ENCODE results near the gene PPP2R5B. TPM values are rescaled to one million over a fixed set of nuclear protein-coding genes. Genes with fewer than 3 reads are reported as not detected.

PPP2R5B gene
- total RNA-seq, 2 experiments from 2014 or later, result 3.3 to 4.6 TPM

DNA sequence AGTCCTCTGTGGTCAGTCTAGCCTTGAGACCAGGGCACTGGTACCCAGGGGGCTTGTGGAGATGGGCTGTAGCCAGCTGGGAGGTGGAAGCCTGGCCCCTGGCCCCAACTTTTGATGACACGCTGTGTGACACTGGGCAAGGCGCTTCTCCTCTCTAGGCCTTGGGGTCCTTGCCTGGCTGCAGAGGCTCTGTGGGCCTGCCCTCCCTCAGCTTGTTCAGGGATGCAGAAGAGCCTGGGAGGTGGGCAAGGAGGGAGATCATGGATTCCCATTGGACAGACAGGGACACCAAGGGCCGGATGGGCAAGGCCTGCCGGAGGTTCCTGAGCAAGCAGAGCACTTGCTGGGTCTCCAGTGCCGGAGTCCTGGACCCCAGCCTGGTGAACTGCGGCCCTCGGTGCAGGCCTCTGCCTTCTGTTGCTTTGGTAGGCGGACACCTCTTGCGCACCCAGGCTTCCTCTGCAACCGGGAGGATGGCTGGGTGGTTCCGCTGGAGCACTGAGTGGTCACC is 1.3 kb upstream of the PPP2R5B start:
- Mint-ChIP-seq H3K27me3 (ENCODE audit: low read depth) (no peaks in the 10 kb centered on the region), H3K36me3 (ENCODE audit: low read depth) (no peaks in the 10 kb centered on the region), H3K4me3 (no peak overlapping the region), H3K4me1 (ENCODE audit: low read depth) (peaks cover 19% of the 10 kb centered on the region), H3K27ac (no peak overlapping the region), H3K9me3 (no peaks in the 10 kb centered on the region)
- intact Hi-C loops (cut with micrococcal nuclease), result no loop called here
- DNase-seq, result no peak
- CTCF ChIA-PET, result interaction anchor here (0.6 to 1.0 kb wide), 2 partner anchors 28 to 160 kb away, joined by 3 read pairs; no protein-coding TSS in a partner anchor

DNA sequence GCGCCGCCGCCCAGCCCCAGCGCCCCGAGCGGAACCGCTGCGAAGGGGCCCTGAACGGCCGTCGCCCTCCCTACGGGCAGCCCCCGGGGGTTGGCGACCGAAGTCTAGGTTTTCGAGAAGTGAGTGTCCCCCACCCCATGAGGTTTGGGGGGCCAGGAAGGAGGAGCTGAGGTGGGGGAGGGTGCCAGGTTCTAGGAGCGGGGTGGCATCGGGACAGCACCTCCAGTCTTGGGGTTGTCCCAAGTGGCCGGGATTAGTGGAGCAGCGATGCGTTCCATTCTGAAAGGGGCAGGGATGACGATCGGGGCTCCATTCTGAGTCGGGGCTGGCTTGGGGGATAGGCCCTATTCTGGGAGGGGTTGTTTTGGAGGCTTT is 408 bp downstream of the PPP2R5B start:
- Mint-ChIP-seq H3K27ac (no peak overlapping the region), H3K36me3 (ENCODE audit: low read depth) (no peaks in the 10 kb centered on the region), H3K4me3 (peak overlapping the region; percentile 76), H3K4me1 (ENCODE audit: low read depth) (peaks cover 19% of the 10 kb centered on the region), H3K9me3 (no peaks in the 10 kb centered on the region), H3K27me3 (ENCODE audit: low read depth) (no peaks in the 10 kb centered on the region)
- CTCF ChIA-PET, result interaction anchor here (1.6 kb wide), 1 partner anchor 76 kb away, joined by 4 read pairs; no protein-coding TSS in a partner anchor
- intact Hi-C loops (cut with micrococcal nuclease), result loop anchor here (1.0 to 2.0 kb wide), 6 partner anchors 8 to 146 kb away; partner anchors contain the start of genes ATG2A and SF1
- DNase-seq, result peak; percentile 57

DNA sequence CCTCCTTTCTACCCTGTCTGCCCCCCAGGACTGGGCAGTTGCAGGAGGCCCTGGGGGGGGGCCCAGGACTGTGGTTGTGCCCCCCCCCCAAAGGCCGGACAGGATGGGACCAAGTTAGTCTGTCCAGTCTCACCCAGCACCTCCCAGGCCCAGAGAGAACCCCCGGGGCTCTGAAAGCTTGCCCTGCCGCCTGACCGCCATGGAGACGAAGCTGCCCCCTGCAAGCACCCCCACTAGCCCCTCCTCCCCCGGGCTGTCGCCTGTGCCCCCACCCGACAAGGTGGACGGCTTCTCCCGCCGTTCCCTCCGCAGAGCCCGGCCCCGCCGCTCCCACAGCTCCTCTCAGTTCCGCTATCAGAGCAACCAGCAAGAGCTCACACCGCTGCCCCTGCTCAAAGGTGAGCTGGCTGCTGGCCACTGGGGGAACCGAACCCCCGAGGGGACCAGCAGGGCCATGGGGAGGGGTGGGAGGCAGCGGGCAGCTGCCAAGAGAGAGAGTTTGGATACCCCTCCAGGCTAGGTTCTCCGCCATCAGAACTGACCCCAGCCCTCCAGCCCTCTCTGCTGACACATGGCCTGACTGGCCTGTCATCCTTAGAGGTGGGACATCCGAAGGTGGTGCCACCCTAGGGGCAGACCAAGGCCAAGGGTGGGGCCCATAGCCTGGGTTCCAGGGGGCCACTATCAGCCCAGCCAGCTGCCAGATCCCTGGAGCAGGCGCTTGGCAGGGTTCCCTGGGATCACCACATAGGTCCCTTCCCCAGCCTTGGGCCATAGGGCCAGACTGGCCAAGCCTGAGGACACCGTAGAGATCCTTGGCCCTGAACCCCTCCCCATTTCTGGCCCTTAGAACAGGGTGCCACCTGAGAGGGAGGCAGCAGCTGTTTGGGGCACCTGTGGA is 1.3 kb downstream of the PPP2R5B start:
- Mint-ChIP-seq H3K4me1 (ENCODE audit: low read depth) (peaks cover 19% of the 10 kb centered on the region), H3K27ac (no peak overlapping the region), H3K9me3 (no peaks in the 10 kb centered on the region), H3K4me3 (peak overlapping the region; percentile 76), H3K36me3 (ENCODE audit: low read depth) (no peaks in the 10 kb centered on the region), H3K27me3 (ENCODE audit: low read depth) (no peaks in the 10 kb centered on the region)
- CTCF ChIA-PET, result interaction anchor here (0.6 kb wide), 1 partner anchor 1505 kb away, joined by 3 read pairs; no protein-coding TSS in a partner anchor
- intact Hi-C loops (cut with micrococcal nuclease), result loop anchor here (1.0 to 2.0 kb wide), 3 partner anchors 8 to 147 kb away; partner anchors contain the start of genes ATG2A and SF1
- DNase-seq, result no peak

DNA sequence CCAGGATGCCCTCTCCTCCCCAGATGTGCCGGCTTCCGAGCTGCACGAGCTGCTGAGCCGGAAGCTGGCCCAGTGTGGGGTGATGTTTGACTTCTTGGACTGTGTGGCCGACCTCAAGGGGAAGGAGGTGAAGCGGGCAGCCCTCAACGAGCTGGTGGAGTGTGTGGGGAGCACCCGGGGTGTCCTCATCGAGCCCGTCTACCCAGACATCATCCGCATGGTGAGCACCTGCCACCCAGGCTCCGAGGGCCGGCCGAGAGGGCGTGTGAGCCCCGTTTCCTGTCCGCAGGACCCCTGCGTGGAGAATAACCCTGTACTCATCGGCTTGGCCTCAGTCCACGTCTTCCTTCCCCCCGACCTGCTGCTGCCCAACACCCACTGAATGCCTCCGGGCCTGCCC is 2.2 kb downstream of the PPP2R5B start:
- no peak overlapping the region for H3K27ac Mint-ChIP-seq

DNA sequence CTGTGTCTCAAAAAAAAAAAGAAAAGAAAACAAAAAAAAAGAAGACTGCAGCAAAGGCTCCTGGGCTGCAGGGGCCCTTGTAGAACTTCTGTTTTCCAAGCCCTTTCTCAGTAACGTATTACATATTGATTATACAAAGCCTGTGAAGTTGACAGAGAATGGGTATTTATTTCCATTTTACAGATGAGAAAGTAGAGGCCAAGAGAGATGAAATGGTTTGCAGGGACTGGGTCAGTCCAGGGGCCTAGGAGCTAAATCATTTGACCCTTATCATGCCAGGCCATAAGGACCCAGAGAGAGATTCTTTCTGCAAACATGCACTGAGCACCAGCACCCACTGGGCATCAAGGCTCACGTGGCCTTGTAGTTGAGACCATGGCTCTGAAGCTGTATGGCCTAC is 4.5 kb downstream of the PPP2R5B start:
- H3K36me3 Mint-ChIP-seq (ENCODE audit: low read depth), result no peaks in the 10 kb centered on the region
- peaks cover 13% of the 10 kb centered on the region for H3K4me1 Mint-ChIP-seq (ENCODE audit: low read depth)
- no peak for DNase-seq
- CTCF ChIA-PET, result interaction anchor here (1.0 kb wide), 1 partner anchor 154 kb away, joined by 4 read pairs; no protein-coding TSS in a partner anchor
- no peak overlapping the region for H3K27ac Mint-ChIP-seq
- no peak overlapping the region for H3K4me3 Mint-ChIP-seq
- no peaks in the 10 kb centered on the region for H3K27me3 Mint-ChIP-seq (ENCODE audit: low read depth)
- no peaks in the 10 kb centered on the region for H3K9me3 Mint-ChIP-seq
- intact Hi-C loops (cut with micrococcal nuclease), result no loop called here

More for the DNA sequence above, 2.2 kb downstream of the PPP2R5B start:
- H3K36me3 Mint-ChIP-seq (ENCODE audit: low read depth), result no peaks in the 10 kb centered on the region
- DNase-seq, result no peak
- H3K27me3 Mint-ChIP-seq (ENCODE audit: low read depth), result no peaks in the 10 kb centered on the region
- H3K4me1 Mint-ChIP-seq (ENCODE audit: low read depth), result peaks cover 19% of the 10 kb centered on the region
- no peak overlapping the region for H3K4me3 Mint-ChIP-seq
- intact Hi-C loops (cut with micrococcal nuclease), result no loop called here
- H3K9me3 Mint-ChIP-seq, result no peaks in the 10 kb centered on the region
- CTCF ChIA-PET, result interaction anchor here (0.7 kb wide), 1 partner anchor 94 kb away, joined by 3 read pairs; no protein-coding TSS in a partner anchor

DNA sequence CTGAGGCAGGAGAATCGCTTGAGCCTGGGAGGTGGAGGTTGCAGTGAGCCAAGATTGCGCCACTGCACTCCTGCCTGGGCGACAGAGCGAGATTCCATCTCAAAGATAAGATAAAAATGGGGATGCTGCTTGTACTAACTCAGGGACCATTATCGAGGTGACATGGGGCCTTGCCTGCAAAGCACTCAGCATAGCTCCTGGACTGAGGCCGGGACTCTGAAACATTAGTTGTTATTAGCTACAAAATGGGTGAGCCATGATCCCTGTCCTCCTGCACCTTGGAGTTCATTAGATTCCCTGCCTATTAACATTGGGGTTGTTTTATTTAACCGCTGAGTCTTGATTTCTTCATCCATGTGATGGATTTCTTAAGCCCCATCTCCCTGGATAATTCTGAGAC is 5.1 kb downstream of the PPP2R5B start:
- Mint-ChIP-seq H3K4me1 (ENCODE audit: low read depth) (peaks cover 9% of the 10 kb centered on the region), H3K27me3 (ENCODE audit: low read depth) (no peaks in the 10 kb centered on the region), H3K9me3 (no peaks in the 10 kb centered on the region), H3K36me3 (ENCODE audit: low read depth) (no peaks in the 10 kb centered on the region), H3K4me3 (no peak overlapping the region), H3K27ac (no peak overlapping the region)
- no peak for DNase-seq
- CTCF ChIA-PET, result interaction anchor here (1.0 to 1.2 kb wide), 3 partner anchors 17 to 153 kb away, joined by 3 to 4 read pairs (median 4); no protein-coding TSS in a partner anchor
- intact Hi-C loops (cut with micrococcal nuclease), result no loop called here

DNA sequence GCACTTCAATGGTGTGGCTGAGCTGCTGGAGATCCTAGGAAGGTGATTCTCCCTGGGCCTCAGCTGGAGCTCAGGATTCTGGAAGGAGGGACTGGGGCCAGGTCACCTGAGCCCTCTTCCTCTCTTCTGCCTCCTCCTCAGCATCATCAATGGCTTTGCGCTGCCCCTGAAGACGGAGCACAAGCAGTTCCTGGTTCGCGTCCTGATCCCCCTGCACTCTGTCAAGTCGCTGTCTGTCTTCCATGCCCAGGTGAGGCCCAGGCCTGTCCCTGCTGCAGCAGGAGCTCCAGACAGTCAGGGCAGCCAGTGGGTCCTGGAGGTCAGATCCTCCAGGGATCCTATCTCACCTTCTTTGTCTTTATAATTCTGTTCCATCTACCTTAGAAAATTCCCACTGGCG is 5.9 kb downstream of the PPP2R5B start:
- Mint-ChIP-seq H3K4me3 (no peak overlapping the region), H3K27ac (no peak overlapping the region), H3K36me3 (ENCODE audit: low read depth) (no peaks in the 10 kb centered on the region), H3K9me3 (no peaks in the 10 kb centered on the region), H3K4me1 (ENCODE audit: low read depth) (peaks cover 4% of the 10 kb centered on the region), H3K27me3 (ENCODE audit: low read depth) (no peaks in the 10 kb centered on the region)
- CTCF ChIA-PET, result interaction anchor here (1.2 kb wide), 3 partner anchors 13 to 33 kb away, joined by 3 to 4 read pairs (median 4); no protein-coding TSS in a partner anchor
- intact Hi-C loops (cut with micrococcal nuclease), result no loop called here
- DNase-seq, result no peak

DNA sequence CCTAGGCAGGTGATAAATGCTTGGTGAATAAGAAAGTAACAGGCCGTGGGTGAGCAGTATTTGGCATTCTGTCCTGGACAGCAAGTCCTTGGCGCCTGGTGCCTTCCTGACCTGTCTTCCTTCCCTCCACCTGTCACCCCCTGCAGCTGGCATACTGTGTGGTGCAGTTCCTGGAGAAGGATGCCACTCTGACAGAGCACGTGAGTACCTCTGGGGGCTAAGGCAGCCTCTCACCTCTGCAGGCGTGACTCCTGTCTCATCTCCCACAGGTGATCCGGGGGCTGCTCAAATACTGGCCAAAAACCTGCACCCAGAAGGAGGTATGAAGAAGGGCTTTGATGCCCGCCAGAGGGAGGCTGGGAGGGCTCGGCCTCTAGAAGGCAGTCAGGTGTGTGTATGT is 6.8 kb downstream of the PPP2R5B start:
- Mint-ChIP-seq H3K9me3 (no peaks in the 10 kb centered on the region), H3K36me3 (ENCODE audit: low read depth) (no peaks in the 10 kb centered on the region), H3K4me3 (no peak overlapping the region), H3K4me1 (ENCODE audit: low read depth) (no peaks in the 10 kb centered on the region), H3K27ac (no peak overlapping the region), H3K27me3 (ENCODE audit: low read depth) (no peaks in the 10 kb centered on the region)
- no peak for DNase-seq
- intact Hi-C loops (cut with micrococcal nuclease), result no loop called here
- CTCF ChIA-PET, result interaction anchor here (1.2 kb wide), 1 partner anchor 14 kb away, joined by 4 read pairs; no protein-coding TSS in a partner anchor

DNA sequence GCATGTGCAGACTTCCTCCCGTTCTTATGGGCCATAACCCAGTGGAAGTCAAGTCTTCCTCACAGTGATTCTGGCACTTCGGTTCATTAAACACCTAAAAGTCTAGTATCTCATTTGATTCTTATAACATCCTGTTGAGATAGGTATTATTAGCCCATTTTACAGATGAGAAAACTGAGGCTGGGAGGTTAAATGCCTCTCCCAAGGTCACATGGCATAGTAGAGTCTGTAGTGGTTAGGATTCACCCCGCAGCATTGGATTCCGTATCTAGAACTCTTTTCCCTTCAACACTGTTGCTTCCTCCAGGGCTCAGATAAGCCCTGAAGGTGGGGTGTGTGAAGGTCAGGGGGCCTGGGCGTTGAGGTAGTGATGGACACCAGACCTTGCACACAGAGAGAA is 7.8 kb downstream of the PPP2R5B start:
- intact Hi-C loops (cut with micrococcal nuclease), result no loop called here
- no peaks in the 10 kb centered on the region for H3K9me3 Mint-ChIP-seq
- CTCF ChIA-PET, result interaction anchor here (1.0 kb wide), 1 partner anchor 31 kb away, joined by 3 read pairs; no protein-coding TSS in a partner anchor

DNA sequence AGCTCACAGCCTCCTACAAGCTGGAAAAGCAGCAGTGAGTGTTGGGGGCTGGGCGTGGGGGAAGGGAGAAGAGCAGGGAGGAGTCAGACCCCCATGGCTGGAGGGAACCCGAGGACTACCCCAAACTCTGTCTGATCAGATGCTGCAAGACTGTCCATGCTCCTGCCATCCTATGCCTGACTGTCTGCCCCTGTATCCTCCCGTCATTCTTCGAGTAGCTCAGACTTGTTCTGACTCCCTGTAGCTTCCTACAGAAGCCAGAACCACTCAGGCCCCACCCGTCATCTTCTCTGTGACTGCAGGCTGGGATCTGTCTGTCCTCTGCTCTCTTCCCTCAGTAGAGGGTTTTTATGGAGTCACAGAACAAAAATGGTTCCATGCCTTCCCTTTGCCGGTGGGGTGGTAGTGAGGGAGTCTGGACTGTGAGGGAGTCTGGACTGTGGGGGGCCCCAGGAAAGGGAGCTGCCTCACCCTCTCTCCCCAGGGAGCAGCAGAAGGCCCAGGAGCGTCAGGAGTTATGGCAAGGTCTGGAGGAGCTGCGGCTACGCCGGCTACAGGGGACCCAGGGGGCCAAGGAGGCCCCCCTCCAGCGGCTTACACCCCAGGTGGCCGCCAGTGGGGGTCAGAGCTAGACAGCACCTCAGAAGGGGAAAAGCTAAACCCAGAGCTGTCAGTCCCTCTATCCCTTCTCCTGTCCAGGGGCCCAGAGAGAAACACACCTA is 8.9 kb downstream of the PPP2R5B start:
- H3K27me3 Mint-ChIP-seq (ENCODE audit: low read depth), result no peaks in the 10 kb centered on the region
- CTCF ChIA-PET, result interaction anchor here (1.0 kb wide), 1 partner anchor 30 kb away, joined by 3 read pairs; no protein-coding TSS in a partner anchor
- intact Hi-C loops (cut with micrococcal nuclease), result no loop called here
- H3K27ac Mint-ChIP-seq, result no peak overlapping the region
- H3K36me3 Mint-ChIP-seq (ENCODE audit: low read depth), result no peaks in the 10 kb centered on the region
- no peaks in the 10 kb centered on the region for H3K4me1 Mint-ChIP-seq (ENCODE audit: low read depth)
- no peaks in the 10 kb centered on the region for H3K9me3 Mint-ChIP-seq
- no peak for DNase-seq
- no peak overlapping the region for H3K4me3 Mint-ChIP-seq

More for the DNA sequence above, 7.8 kb downstream of the PPP2R5B start:
- no peaks in the 10 kb centered on the region for H3K36me3 Mint-ChIP-seq (ENCODE audit: low read depth)
- H3K27me3 Mint-ChIP-seq (ENCODE audit: low read depth), result no peaks in the 10 kb centered on the region
- no peaks in the 10 kb centered on the region for H3K4me1 Mint-ChIP-seq (ENCODE audit: low read depth)
- no peak overlapping the region for H3K27ac Mint-ChIP-seq
- no peak overlapping the region for H3K4me3 Mint-ChIP-seq
- no peak for DNase-seq

DNA sequence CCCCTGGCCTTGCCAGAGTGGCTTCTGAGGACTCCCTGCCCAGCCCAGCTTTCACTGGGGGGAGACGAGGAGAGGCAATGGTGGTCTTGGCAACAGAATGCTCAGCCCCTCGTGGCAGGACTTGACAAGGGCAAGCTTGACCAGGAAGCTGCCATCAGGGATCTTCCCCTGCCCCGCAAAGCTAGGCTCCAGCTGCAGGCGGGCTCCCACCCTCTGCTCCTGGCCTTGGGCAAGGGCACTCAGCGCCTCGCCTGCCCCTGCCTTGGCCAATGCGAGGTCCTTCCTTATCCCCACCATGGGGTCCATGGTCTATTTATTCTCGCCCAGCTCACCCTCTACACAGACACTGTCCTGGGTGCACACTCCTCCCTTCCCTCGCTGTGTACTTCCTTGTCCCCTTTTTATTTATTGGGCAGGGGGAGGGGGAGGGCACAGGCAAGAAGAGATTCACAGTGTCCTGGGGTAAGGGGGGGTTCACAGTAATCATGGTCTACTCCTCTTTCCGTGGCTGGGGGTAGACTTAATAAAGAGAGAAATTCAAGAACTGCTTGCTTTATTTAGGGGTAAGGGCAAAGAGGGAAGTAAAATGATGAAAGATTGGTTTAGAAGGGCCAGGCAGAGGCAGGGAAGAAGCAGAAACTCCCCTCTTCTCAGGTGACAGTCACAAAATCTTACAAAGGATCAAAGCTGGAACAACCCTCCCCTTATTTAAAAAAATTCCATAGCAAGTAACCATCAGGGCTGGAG is 9.6 kb downstream of the PPP2R5B start:
- H3K27me3 Mint-ChIP-seq (ENCODE audit: low read depth), result no peaks in the 10 kb centered on the region
- no peaks in the 10 kb centered on the region for H3K36me3 Mint-ChIP-seq (ENCODE audit: low read depth)
- no peak overlapping the region for H3K4me3 Mint-ChIP-seq
- H3K27ac Mint-ChIP-seq, result no peak overlapping the region
- H3K9me3 Mint-ChIP-seq, result no peaks in the 10 kb centered on the region
- DNase-seq, result no peak
- intact Hi-C loops (cut with micrococcal nuclease), result no loop called here
- H3K4me1 Mint-ChIP-seq (ENCODE audit: low read depth), result no peaks in the 10 kb centered on the region
- CTCF ChIA-PET, result interaction anchor here (0.5 to 0.6 kb wide), 2 partner anchors 54 to 293 kb away, joined by 3 to 4 read pairs; no protein-coding TSS in a partner anchor

All from activated naive CD4-positive, alpha-beta T cell treated with anti-CD3 and anti-CD28 coated beads for 36 hours (primary cell).